ENCODE results near the gene SIGMAR1. TPM values are rescaled to one million over a fixed set of nuclear protein-coding genes. Genes with fewer than 3 reads are reported as not detected.
A peak's percentile ranks its signal among the peaks of the same experiment; 100 is the strongest.

The SIGMAR1 gene
- total RNA-seq, 2 donors from 2014 or later, result 26.7 to 57.1 TPM

DNA sequence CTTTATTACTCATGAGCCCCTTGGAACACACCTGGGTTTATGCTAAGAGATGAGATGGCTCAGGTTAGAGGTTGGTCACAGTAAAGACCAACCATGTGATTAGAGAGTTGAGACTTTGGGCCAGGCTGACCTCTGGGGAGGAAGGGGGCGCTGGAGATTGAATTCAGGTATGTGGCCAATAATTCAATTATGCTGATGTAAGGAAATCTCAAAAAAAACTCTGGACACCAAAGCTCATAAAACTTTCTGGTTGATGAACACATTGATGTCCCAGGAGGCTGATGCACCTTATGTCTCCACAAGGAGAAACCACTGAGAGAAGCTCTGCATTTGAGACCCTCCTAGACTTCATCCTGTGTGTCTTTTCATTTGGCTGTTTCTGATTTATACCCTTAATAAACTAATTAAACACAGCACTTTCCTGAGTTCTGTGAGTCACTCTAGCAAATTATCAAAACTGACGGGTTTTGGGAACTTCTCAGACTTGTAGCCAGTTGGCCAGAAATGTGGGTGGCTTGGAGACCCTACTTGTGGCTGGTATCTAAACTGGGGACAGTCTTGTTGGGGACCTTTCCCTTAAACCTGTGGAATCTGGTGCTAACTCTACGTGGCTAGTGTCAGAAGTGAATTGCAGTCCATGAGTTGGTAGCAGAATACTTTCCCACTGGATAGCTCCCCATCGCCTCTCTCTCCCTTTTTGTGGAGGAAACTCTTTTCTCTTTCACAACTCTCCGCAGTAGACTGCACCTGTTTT is 32.4 kb upstream of the SIGMAR1 start:
- no peak for ATAC-seq
- no peak overlapping the region for H3K4me3 ChIP-seq
- H3K36me3 ChIP-seq (replicated peaks in 1 of 2; ENCODE audit: insufficient read depth in 1 of 2, low read depth in 2 of 2), result no peaks in the 10 kb centered on the region
- peaks cover 8% of the 10 kb centered on the region for H3K4me1 ChIP-seq
- no peaks in the 10 kb centered on the region for H3K27me3 ChIP-seq
- no peak for DNase-seq
- intact Hi-C loops (cut with DNase I), result no loop called here
- no peak for TF ChIP-seq CTCF (IDR thresholded peaks at IDR 0.05)
- TF ChIP-seq POLR2A (IDR thresholded peaks at IDR 0.05), result no peak
- no peaks in the 10 kb centered on the region for H3K9me3 ChIP-seq
- H3K27ac ChIP-seq, result no peak overlapping the region
- 86 to 93% methylated on average over 5 of the region's 5 CpGs for WGBS, 2 donors

GRCh38 chr9:34665381-34666250 is 28.0 kb upstream of the SIGMAR1 start:
- no peaks in the 10 kb centered on the region for H3K36me3 ChIP-seq (replicated peaks in 1 of 2; ENCODE audit: insufficient read depth in 1 of 2, low read depth in 2 of 2)
- intact Hi-C loops (cut with DNase I), result no loop called here
- H3K9me3 ChIP-seq, result no peaks in the 10 kb centered on the region
- H3K4me1 ChIP-seq, result peaks cover 15% of the 10 kb centered on the region
- H3K4me3 ChIP-seq, result peak overlapping the region; percentile 24 to 78
- ATAC-seq (peak; percentile 88), DNase-seq (peak; percentile 93 to 95 (median 94))
- H3K27ac ChIP-seq, result peak overlapping the region; percentile 92 to 98 (median 96)
- no peak for TF ChIP-seq CTCF (IDR thresholded peaks at IDR 0.05)
- TF ChIP-seq POLR2A (IDR thresholded peaks at IDR 0.05), result peak; percentile 59 to 95 (median 94)
- WGBS, 2 donors, result 1 to 3% methylated on average over 26 to 40 of the region's 55 CpGs
- no peaks in the 10 kb centered on the region for H3K27me3 ChIP-seq

GRCh38 chr9:34665067-34665380 is 27.4 kb upstream of the SIGMAR1 start:
- Histone ChIP-seq H3K27ac (peak overlapping the region; percentile 92 to 98 (median 96)), H3K9me3 (no peaks in the 10 kb centered on the region), H3K4me3 (peak overlapping the region; percentile 18 to 78), H3K27me3 (no peaks in the 10 kb centered on the region), H3K4me1 (peaks cover 15% of the 10 kb centered on the region), H3K36me3 (replicated peaks in 1 of 2; ENCODE audit: insufficient read depth in 1 of 2, low read depth in 2 of 2) (no peaks in the 10 kb centered on the region)
- intact Hi-C loops (cut with DNase I), result no loop called here
- ATAC-seq (no peak), DNase-seq (no peak)
- TF ChIP-seq POLR2A (IDR thresholded peaks at IDR 0.05) (no peak), CTCF (IDR thresholded peaks at IDR 0.05) (peak in 1 of 7 experiments; percentile 6)
- WGBS, 2 donors, result 1% methylated on average over 22 of the region's 26 CpGs; no CpG with 5 or more reads in 1 of the 2 donors

- Histone ChIP-seq H3K4me1 (peaks cover 15% of the 10 kb centered on the region), H3K4me3 (peak overlapping the region; percentile 18 to 78), H3K9me3 (no peaks in the 10 kb centered on the region), H3K27ac (peak overlapping the region; percentile 92 to 98 (median 96)), H3K27me3 (no peaks in the 10 kb centered on the region), H3K36me3 (replicated peaks in 1 of 2; ENCODE audit: insufficient read depth in 1 of 2, low read depth in 2 of 2) (no peaks in the 10 kb centered on the region)
- DNase-seq, result peak; percentile 87 to 93 (median 90)
- WGBS, 2 donors, result 6 to 12% methylated on average over 18 of the region's 18 CpGs
- intact Hi-C loops (cut with DNase I), result no loop called here
- TF ChIP-seq CTCF (IDR thresholded peaks at IDR 0.05) (peak; percentile 73 to 96 (median 86)), POLR2A (IDR thresholded peaks at IDR 0.05) (peak in 2 of 3 donors; percentile 6 to 21)
- ATAC-seq, result peak; percentile 60
Measured at GRCh38 chr9:34664281-34665066, 26.9 kb upstream of the SIGMAR1 start.
